PC-9 (cell line): ENCODE measurements around the gene PDE6C.

Experiments
- CTCF ChIP-seq: fragments of 200-600 bp; sonication (generic); conservative IDR thresholded peaks from 2 replicates; pipeline ENCODE4 v1.6.1; 2017; ENCODE audit warnings: mixed run types, antibody characterized with exemption, mild to moderate bottlenecking, moderate library complexity
- EZH2 ChIP-seq: fragments of 200-600 bp; sonication (generic); IDR thresholded peaks from 2 replicates; pipeline ENCODE4 v1.8.0; 2017; ENCODE audit warnings: antibody characterized with exemption, low read depth

DNA sequence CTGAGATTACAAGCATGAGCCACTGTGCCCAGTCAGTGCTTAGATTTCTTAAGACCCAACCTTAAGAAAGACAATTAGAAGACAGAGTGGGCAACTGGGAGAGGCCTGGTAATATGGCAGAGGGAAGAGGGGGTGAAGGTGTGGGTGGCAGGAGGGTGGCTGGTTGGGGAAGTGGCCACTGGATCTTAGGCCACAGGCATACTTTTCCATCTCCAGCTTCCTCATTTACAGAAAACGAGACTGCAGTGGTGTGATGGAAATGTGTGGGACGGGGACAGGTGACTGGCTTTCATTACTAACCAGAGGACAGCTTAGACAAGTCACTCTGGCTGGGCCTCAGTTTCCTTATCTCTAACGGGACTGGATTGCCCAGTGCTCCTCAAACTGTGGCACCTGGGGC, 46.9 kb upstream of the PDE6C start:
- TF ChIP-seq CTCF = no peak
- TF ChIP-seq EZH2 = no peak
